ENCODE results near the gene TBC1D17. TPM values are rescaled to one million over a fixed set of nuclear protein-coding genes. Genes with fewer than 3 reads are reported as not detected.

Gene TBC1D17
- total RNA-seq, 2 donors from 2014 or later: 40.7 to 47.3 TPM

GRCh38 chr19:49849433-49850220 lies 27.9 kb upstream of the TBC1D17 start:
- Mint-ChIP-seq H3K27ac (peak overlapping the region; percentile 60), H3K9me3 (peaks cover 7% of the 10 kb centered on the region), H3K27me3 (ENCODE audit: insufficient read depth) (no peaks in the 10 kb centered on the region), H3K36me3 (ENCODE audit: low read depth) (peaks cover 30% of the 10 kb centered on the region), H3K4me1 (peaks cover 21% of the 10 kb centered on the region), H3K4me3 (peak overlapping the region; percentile 86)
- no peaks in the 10 kb centered on the region for H3K27me3 ChIP-seq (ENCODE audit: control insufficient read depth, insufficient read depth, low read length, poor library complexity, severe bottlenecking)
- H3K36me3 ChIP-seq (ENCODE audit: control insufficient read depth, insufficient read depth, low read length): peaks cover 17% of the 10 kb centered on the region
- TF ChIP-seq, protein P1, sequence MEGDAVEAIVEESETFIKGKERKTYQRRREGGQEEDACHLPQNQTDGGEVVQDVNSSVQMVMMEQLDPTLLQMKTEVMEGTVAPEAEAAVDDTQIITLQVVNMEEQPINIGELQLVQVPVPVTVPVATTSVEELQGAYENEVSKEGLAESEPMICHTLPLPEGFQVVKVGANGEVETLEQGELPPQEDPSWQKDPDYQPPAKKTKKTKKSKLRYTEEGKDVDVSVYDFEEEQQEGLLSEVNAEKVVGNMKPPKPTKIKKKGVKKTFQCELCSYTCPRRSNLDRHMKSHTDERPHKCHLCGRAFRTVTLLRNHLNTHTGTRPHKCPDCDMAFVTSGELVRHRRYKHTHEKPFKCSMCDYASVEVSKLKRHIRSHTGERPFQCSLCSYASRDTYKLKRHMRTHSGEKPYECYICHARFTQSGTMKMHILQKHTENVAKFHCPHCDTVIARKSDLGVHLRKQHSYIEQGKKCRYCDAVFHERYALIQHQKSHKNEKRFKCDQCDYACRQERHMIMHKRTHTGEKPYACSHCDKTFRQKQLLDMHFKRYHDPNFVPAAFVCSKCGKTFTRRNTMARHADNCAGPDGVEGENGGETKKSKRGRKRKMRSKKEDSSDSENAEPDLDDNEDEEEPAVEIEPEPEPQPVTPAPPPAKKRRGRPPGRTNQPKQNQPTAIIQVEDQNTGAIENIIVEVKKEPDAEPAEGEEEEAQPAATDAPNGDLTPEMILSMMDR (conservative IDR thresholded peaks at IDR 0.05): no peak
- 91 to 93% methylated on average over 15 of the region's 15 CpGs for WGBS, 2 experiments (ENCODE audit: insufficient coverage in 1 of 2, insufficient read length in 1 of 2)
- peak overlapping the region; percentile 91 for H3K4me3 ChIP-seq (ENCODE audit: low read length)
- H3K9me3 ChIP-seq (ENCODE audit: control insufficient read depth, low read length): peaks cover 7% of the 10 kb centered on the region
- DNase-seq: no peak
- H3K27ac ChIP-seq (ENCODE audit: low read depth, low read length): no peak overlapping the region
- peaks cover 5% of the 10 kb centered on the region for H3K4me1 ChIP-seq (ENCODE audit: control insufficient read depth, insufficient read depth, low read length)
- H3K9ac ChIP-seq (ENCODE audit: extremely low read depth, low read length, poor library complexity, severe bottlenecking): peak overlapping the region; percentile 98

DNA sequence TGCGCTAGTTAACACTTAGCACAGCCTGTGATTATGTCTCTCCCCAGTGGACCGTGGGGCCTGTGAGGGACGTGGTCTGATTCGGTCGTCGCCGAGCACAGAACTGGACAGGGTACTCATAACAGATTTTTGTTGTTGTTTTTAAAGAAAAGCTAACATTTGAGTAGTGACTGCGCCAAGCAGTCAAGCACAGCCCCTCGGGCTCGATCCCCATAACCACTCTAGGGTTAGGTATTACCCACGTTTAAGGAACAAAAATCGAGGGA lies 27.3 kb upstream of the TBC1D17 start:
- H3K27me3 Mint-ChIP-seq (ENCODE audit: insufficient read depth): no peaks in the 10 kb centered on the region
- TF ChIP-seq, protein P1 (conservative IDR thresholded peaks at IDR 0.05): no peak
- 72 to 88% methylated on average over 9 to 12 of the region's 12 CpGs for WGBS, 2 experiments (ENCODE audit: insufficient coverage in 1 of 2, insufficient read length in 1 of 2)
- H3K4me1 ChIP-seq (ENCODE audit: control insufficient read depth, insufficient read depth, low read length): peaks cover 5% of the 10 kb centered on the region
- no peak overlapping the region for H3K27ac ChIP-seq (ENCODE audit: low read depth, low read length)
- H3K27ac Mint-ChIP-seq: peak overlapping the region; percentile 60
- peak overlapping the region; percentile 98 for H3K9ac ChIP-seq (ENCODE audit: extremely low read depth, low read length, poor library complexity, severe bottlenecking)
- peaks cover 7% of the 10 kb centered on the region for H3K9me3 ChIP-seq (ENCODE audit: control insufficient read depth, low read length)
- no peak for DNase-seq
- H3K27me3 ChIP-seq (ENCODE audit: control insufficient read depth, insufficient read depth, low read length, poor library complexity, severe bottlenecking): no peaks in the 10 kb centered on the region
- H3K4me3 Mint-ChIP-seq: peak overlapping the region; percentile 86
- peaks cover 7% of the 10 kb centered on the region for H3K9me3 Mint-ChIP-seq
- peaks cover 30% of the 10 kb centered on the region for H3K36me3 Mint-ChIP-seq (ENCODE audit: low read depth)
- peaks cover 21% of the 10 kb centered on the region for H3K4me1 Mint-ChIP-seq
- peaks cover 21% of the 10 kb centered on the region for H3K36me3 ChIP-seq (ENCODE audit: control insufficient read depth, insufficient read depth, low read length)
- H3K4me3 ChIP-seq (ENCODE audit: low read length): peak overlapping the region; percentile 91

DNA sequence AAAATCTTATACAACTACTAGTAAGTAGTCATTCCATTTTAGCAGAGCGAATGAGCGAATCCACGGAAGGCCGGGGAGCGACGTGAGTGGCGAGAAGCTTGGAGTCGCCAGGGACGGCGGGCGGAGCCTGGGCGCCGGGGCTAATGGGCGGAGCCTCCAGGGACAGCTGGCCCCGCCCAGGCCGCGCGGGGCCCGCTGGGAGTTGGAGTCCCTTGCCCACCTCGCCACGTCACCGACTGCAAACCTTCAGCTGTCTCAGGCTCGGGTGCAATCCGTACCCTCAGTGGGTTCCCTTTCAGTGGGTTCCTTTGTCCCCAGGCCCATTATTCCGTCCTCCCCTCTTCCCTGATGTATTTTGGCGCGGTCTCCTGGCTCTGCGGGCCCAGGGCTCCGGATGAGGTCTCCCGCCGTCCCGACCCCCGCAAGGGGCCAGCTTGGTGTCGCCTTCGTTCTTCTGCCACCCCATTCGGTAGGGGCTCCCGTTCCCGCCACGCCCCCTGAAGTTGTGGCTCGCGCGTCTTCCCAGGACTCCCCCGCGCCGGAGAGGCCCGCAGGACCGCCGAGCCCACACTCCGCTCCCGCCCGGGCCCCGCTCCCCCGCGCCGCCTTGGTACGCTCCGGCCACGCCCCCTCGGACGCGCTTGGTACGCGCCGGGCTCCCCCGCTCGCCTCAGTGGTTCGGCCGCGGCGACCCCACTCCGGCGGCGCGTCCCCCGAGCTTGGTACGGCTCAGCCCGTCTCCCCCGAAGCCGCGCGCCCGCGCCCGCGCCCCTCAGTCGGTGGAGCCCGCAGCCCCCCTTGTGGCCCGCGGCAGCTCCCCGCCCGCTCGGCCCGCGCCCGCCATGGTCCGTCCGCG lies 26.8 kb upstream of the TBC1D17 start, which contains the start of gene PTOV1:
Gene PTOV1 (plus strand): TSS at position 673 of the 856 bp plus-strand sequence.
- Histone ChIP-seq H3K9me3 (ENCODE audit: control insufficient read depth, low read length) (peaks cover 7% of the 10 kb centered on the region), H3K9ac (ENCODE audit: extremely low read depth, low read length, poor library complexity, severe bottlenecking) (peak within 1 kb of the TSS; percentile 98), H3K36me3 (ENCODE audit: control insufficient read depth, insufficient read depth, low read length) (peaks cover 26% of the 10 kb centered on the region), H3K4me1 (ENCODE audit: control insufficient read depth, insufficient read depth, low read length) (peaks cover 5% of the 10 kb centered on the region), H3K27ac (ENCODE audit: low read depth, low read length) (peak within 1 kb of the TSS; percentile 99), H3K4me3 (ENCODE audit: low read length) (peak within 1 kb of the TSS; percentile 91), H3K27me3 (ENCODE audit: control insufficient read depth, insufficient read depth, low read length, poor library complexity, severe bottlenecking) (no peaks in the 10 kb centered on the region)
- DNase-seq: peak; percentile 95
- Mint-ChIP-seq H3K27ac (peak within 1 kb of the TSS; percentile 98), H3K4me1 (peaks cover 21% of the 10 kb centered on the region), H3K4me3 (peak within 1 kb of the TSS; percentile 86), H3K36me3 (ENCODE audit: low read depth) (peaks cover 35% of the 10 kb centered on the region), H3K9me3 (peaks cover 7% of the 10 kb centered on the region), H3K27me3 (ENCODE audit: insufficient read depth) (no peaks in the 10 kb centered on the region)
- TF ChIP-seq, protein P1 (conservative IDR thresholded peaks at IDR 0.05): no peak
- WGBS, 2 experiments (ENCODE audit: insufficient coverage in 1 of 2, insufficient read length in 1 of 2): 2 to 8% methylated on average over 41 to 98 of the region's 98 CpGs
